HepG2 (cell line): ENCODE data around the gene GHRHR.

ENCODE experiments used
- ARNTL ChIP-seq: sonication (generic); formaldehyde crosslinking; IDR thresholded peaks from 2 replicates; pipeline ENCODE4 v1.4.0; 2020; ENCODE audit warnings: mild to moderate bottlenecking, missing genetic modification reagents
- CTCF ChIP-seq: sonication (generic); formaldehyde crosslinking; IDR thresholded peaks from 2 replicates; pipeline ENCODE4 v1.5.0; 2020; ENCODE audit warnings: mild to moderate bottlenecking, missing genetic modification reagents, moderate library complexity
- ETS1 ChIP-seq: sonication (generic); formaldehyde crosslinking; IDR thresholded peaks from 2 replicates; pipeline ENCODE4 v1.4.0; 2020; ENCODE audit warnings: missing genetic modification reagents
- MXI1 ChIP-seq: IDR thresholded peaks from 3 replicates; pipeline ENCODE4 v1.6.1; 2012; ENCODE audit warnings: low read depth, low read length, inconsistent platforms, borderline replicate concordance
- NR2F6 ChIP-seq, 2 experiments: IDR thresholded peaks; 2 replicates each; pipeline ENCODE4 v1.6.1; 2016; ENCODE audit warnings: antibody characterized with exemption in 1 of 2, mild to moderate bottlenecking in 1 of 2
- POLR2A ChIP-seq, 2 experiments: IDR thresholded peaks; 2 replicates each; pipeline ENCODE4 v1.6.1; 2011; ENCODE audit warnings: low read depth in 2 of 2, low read length in 2 of 2, mild to moderate bottlenecking in 1 of 2, moderate library complexity in 1 of 2; ENCODE audit not compliant: insufficient read depth in 1 of 2
- TCF7 ChIP-seq: sonication (generic); IDR thresholded peaks from 2 replicates; pipeline ENCODE4 v1.6.1; 2016; ENCODE audit warnings: antibody characterized with exemption, low read depth
- ZBTB4 ChIP-seq: sonication (generic); formaldehyde crosslinking; IDR thresholded peaks from 2 replicates; pipeline ENCODE4 v1.4.0; 2020; ENCODE audit warnings: missing genetic modification reagents, mild to moderate bottlenecking, borderline replicate concordance
- ZKSCAN5 ChIP-seq: sonication (generic); formaldehyde crosslinking; IDR thresholded peaks from 2 replicates; pipeline ENCODE4 v1.5.1; 2020; ENCODE audit warnings: mild to moderate bottlenecking, missing genetic modification reagents
- ZNF121 ChIP-seq: sonication (generic); formaldehyde crosslinking; IDR thresholded peaks from 2 replicates; pipeline ENCODE4 v1.5.0; 2020; ENCODE audit warnings: mild to moderate bottlenecking, missing genetic modification reagents
- ZNF18 ChIP-seq: sonication (generic); formaldehyde crosslinking; IDR thresholded peaks from 2 replicates; pipeline ENCODE4 v1.8.0; 2022; ENCODE audit warnings: mild to moderate bottlenecking, missing genetic modification reagents; ENCODE audit not compliant: insufficient replicate concordance

GRCh38 chr7:30971840-30972563 lies 8.2 kb downstream of the GHRHR start:
- TF ChIP-seq ZNF121: no peak
- TF ChIP-seq CTCF (CRISPR knock-in tag): no peak
- no peak for TF ChIP-seq ZBTB4 (CRISPR knock-in tag)
- TF ChIP-seq TCF7: no peak
- TF ChIP-seq ARNTL (CRISPR knock-in tag): no peak
- no peak for TF ChIP-seq ZKSCAN5 (CRISPR knock-in tag)
- no peak for TF ChIP-seq ETS1 (CRISPR knock-in tag)
- TF ChIP-seq POLR2A (IDR thresholded peaks at IDR 0.05; ENCODE audit: insufficient read depth in 1 of 2, low read depth in 2 of 2, low read length in 2 of 2): no peak
- no peak for TF ChIP-seq MXI1
- TF ChIP-seq ZNF18: no peak
- no peak for TF ChIP-seq NR2F6 (IDR thresholded peaks at IDR 0.05)
- no peak for TF ChIP-seq NR2F6 (CRISPR knock-in tag; IDR thresholded peaks at IDR 0.05)
